ENCODE measurements around the gene ZNF518B.
A peak's percentile ranks its signal among the peaks of the same experiment; 100 is the strongest.

ZNF518B gene

DNA sequence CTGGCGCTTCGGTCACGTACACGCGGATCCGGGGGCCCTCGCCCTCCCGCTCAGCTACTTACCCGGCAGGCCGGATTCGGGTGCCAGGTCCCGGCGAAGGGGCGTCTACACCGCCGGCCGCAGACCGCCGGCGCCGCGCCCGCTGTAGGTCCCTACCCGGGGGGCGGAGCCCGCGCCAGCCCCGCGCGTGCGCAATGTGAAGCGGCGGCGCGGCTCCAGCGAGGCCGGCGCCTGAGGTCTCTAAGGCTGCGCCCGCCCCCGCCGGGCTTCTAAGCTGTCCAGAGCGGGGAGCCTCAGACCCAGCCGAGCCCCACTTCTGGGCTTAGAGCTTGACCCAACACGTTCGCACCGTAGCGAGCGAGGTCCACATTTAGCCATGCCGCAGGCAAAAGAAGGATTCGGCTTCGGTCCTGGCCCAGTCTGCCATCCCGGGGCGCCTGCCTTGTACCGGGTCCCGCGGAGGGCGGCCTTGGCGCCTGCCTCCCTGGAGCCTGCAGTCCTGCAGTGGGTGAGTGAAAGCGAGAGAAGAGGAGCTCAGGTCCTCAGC is at the start of gene ZNF518B:
TSS of gene ZNF518B (minus strand) at position 172 of the 547 bp plus-strand sequence. CDS start 11,098 bp downstream, outside the sequence.
- DNase-seq (ENCODE audit: low read depth) = peak; percentile 71

DNA sequence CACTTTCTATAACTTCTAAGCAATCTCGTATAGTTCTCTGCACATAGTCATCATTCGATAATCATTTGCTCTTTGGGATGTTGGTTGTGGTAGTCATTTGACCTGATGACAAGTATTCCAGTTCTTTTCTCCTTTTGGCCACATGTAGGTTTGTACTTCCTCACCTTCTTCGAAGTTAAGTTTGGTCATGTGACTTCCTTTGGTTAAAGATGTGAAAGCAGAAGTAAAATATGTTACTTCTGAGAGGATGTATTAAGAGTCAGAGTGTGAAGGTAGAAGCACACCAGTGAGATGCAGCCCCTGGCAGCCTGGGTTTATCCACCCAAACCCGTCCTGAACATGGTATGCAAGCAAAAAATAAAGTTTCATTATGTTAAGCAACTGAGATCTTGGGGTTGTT is 48.9 kb upstream of the ZNF518B start:
- no peak for DNase-seq (ENCODE audit: low read depth)

GRCh38 chr4:10504570-10505179 is 47.4 kb upstream of the ZNF518B start:
- no peak for DNase-seq (ENCODE audit: low read depth)

DNA sequence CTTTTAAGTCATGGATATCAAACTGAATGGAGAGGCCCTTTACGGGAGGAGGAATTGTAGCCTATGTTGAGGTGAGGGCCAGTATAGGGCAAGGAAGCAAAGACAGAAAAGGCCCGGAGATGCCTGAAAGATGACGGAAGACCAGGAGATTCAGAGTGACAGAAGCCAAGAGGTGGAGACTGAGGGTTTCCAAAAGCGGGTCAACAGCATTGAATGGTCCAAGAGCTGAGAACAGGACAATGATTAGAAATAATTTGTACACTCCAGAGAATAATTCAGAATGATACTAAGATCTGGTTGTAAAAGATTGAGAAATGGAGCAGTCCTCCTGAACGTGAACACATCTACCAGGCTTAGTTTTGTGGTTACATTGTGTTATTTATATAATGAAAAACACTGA is 45.5 kb upstream of the ZNF518B start:
- no peak for DNase-seq (ENCODE audit: low read depth)

GRCh38 chr4:10500776-10501175 is 43.5 kb upstream of the ZNF518B start:
- no peak for DNase-seq (ENCODE audit: low read depth)

GRCh38 chr4:10496200-10496599 is 39.0 kb upstream of the ZNF518B start:
- DNase-seq (ENCODE audit: low read depth) = no peak

DNA sequence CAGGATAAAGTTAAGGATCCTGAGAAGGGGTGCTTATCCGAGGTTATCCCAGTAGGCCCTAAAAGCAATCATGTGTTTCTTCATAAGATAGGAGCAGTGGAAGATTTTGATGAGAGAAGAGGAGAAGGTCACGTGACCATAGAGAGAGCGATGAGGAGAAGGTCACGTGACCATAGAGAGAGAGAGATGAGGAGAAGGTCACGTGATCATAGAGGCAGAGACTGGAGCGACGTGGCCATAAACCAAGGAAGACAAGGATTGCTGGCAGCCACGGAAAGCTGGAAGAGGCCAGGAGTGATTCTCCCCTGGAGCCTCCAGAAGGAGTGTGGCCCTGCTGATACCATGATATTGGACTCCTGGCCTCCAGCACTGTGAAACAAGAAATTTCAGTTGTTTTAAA is 38.4 kb upstream of the ZNF518B start:
- no peak for DNase-seq (ENCODE audit: low read depth)

DNA sequence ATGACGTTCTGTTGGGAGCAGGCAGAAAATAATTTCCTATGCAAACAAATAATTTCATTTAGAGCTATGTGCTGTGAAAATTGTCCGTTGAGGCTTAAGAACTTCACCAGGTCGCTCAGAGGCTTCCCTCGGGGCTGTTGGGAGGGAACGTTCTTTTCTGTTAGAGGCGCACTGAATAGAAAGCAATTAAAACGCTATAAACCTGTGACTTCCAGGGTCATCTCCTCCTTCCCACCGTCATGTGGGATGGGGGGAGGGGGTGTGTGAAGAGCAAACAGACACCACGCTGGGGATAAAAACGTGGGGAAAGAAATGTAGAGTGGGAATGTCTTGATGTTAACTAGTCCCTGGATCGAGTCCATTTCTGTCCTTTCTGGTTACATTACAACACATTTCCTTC is 35.2 kb upstream of the ZNF518B start:
- no peak for DNase-seq (ENCODE audit: low read depth)

GRCh38 chr4:10491401-10491800 is 34.2 kb upstream of the ZNF518B start:
- no peak for DNase-seq (ENCODE audit: low read depth)

DNA sequence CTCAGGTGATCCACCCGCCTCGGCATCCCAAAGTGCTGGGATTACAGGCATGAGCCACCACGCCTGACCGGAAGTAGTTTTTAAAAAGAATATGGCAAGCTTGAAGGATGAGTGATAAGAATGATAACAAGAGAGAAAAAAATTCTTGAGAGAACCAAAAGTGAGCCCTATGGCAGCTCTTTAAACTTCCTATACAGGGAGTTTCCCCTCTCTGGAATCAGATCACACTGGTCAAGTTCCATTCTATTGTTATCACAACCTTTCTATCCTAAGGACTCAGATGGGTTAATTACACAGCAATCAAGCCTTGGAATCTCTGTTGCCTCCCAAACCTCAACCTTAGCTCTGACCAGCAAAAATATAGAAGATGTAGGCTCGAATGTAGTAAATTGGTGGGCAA is 33.8 kb upstream of the ZNF518B start:
- DNase-seq (ENCODE audit: low read depth) = no peak

DNA sequence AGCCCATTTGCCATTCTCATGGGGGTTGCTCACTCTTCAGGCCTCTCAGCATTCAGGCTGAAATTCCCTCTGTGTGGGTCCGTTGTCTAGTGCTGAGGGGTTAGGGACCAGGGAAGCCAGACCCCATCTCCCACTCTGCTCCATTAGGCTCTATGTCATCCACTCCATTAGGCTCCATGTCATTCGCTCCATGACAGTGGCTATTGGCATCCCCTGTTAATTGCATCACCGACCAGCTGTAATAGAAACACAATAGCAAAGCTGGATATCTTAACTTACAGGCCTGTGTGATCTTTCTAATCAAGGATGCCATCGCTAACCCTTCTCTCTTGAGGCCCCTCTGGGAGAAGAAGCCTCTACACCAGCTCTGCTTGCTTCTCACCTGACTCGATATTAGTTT is 25.7 kb upstream of the ZNF518B start:
- no peak for DNase-seq (ENCODE audit: low read depth)

DNA sequence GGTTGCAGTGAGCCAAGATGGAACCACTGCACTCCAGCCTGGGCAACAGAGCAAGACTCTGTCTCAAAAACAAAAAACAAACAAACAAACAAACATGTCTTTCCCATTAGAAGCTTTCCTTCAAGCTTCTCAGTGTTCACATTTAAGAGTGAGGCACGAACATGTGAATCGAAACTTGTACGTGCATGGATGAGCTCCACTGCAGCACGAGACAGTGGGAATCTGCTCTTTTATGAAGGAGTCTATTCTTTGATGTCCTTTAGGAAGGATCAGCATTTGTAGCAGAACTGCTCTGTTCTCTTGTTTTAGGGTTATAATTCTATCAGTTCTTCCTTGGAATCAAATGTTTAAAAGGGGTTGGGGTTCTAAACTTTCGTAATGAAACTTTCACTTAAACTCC is 23.4 kb upstream of the ZNF518B start:
- DNase-seq (ENCODE audit: low read depth) = no peak

- no peak for DNase-seq (ENCODE audit: low read depth)
These were observed 21.4 kb upstream of the ZNF518B start for GRCh38 chr4:10478621-10479020.

GRCh38 chr4:10470505-10470904 is 13.3 kb upstream of the ZNF518B start:
- no peak for DNase-seq (ENCODE audit: low read depth)

DNA sequence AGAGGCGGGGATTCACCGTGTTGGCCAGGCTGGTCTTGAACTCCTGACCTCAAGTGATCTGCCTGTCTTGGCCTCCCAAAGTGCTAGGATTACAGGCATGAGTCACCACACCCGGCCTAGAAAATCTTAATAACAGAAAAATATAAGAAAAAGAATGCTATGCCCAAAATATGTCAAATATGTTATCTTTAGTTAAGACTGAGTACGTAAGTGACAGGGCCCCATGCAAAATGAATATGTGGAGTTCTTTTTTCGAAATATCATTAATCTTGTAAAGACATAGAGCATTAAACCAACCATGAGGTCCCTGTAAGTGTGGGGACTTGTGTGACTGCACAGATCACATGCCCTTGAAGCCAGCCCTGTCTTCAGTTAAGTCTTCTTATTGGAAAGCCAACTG is 8.9 kb upstream of the ZNF518B start:
- DNase-seq (ENCODE audit: low read depth) = no peak

GRCh38 chr4:10462876-10463275 is 5.7 kb upstream of the ZNF518B start:
- DNase-seq (ENCODE audit: low read depth) = no peak

GRCh38 chr4:10461850-10462400 is 4.7 kb upstream of the ZNF518B start:
- DNase-seq (ENCODE audit: low read depth) = no peak

GRCh38 chr4:10461091-10461849 is 4.0 kb upstream of the ZNF518B start:
- DNase-seq (ENCODE audit: low read depth) = peak; percentile 67

- DNase-seq (ENCODE audit: low read depth) = no peak
These were observed 3.3 kb upstream of the ZNF518B start for GRCh38 chr4:10460313-10461047.

- no peak for DNase-seq (ENCODE audit: low read depth)
These were observed 2.1 kb upstream of the ZNF518B start for GRCh38 chr4:10459305-10459704.

GRCh38 chr4:10458177-10458576 is 951 bp upstream of the ZNF518B start:
- DNase-seq (ENCODE audit: low read depth) = no peak

DNA sequence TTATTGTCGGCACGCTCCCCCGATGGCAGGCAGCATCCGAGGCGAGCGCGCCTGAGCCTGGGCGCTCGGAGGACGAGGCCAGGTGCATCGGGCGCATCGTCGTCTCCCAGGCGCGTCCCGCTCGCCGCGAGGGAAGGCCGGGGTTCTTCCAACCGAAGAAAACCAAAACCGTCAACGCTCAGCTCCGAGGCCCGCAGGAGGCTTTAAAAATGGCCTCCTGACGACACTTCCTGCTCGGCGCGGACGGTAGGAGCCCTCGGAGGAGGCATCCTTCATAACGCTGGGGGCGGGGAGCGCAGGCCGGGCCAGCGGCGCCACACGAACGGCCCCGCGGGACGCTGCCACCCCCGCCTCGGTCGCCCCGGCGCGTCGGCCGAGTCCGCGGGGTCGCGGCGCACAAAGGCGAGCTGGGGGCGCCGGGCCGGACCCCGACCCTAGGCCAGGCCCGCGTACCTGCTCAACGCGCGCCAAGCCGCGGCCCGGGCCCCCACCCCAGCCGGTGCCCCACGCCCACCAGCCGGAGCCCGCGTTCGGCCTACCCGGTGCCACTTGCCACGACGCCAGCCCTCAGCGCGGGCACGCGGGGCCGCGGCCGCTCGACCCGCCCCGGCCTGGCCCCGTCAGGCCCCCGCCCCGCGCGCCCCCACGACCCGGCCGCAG is 501 bp downstream of the ZNF518B start:
- peak; percentile 33 for DNase-seq (ENCODE audit: low read depth)
